Astrocyte (in vitro differentiated cells and primary cell): Measurements from ENCODE around the gene COQ9. TPM values are rescaled to one million over a fixed set of nuclear protein-coding genes. Genes with fewer than 3 reads are reported as not detected.

Experiments
- DNase-seq: peaks from one replicate; pipeline ENCODE4 v3.0.0-alpha.2; 2010; ENCODE audit warnings: low read depth
- FAIRE-seq: peaks from 2 replicates; lab custom pipeline; 2011; peaks lifted over from hg19 to GRCh38; lab: Jason Lieb, UNC
- H2AFZ ChIP-seq: 2 replicates; pipeline ENCODE4 v1.6.0; 2012; ENCODE audit warnings: low read depth, low read length, inconsistent platforms
- H3K27ac ChIP-seq: 2 replicates; pipeline ENCODE4 v1.5.1; 2011; ENCODE audit warnings: low read depth, low read length, inconsistent platforms
- H3K27me3 ChIP-seq: 2 replicates; pipeline ENCODE4 v1.6.0; 2011; ENCODE audit warnings: low read length, inconsistent platforms; ENCODE audit not compliant: insufficient read depth
- H3K36me3 ChIP-seq: 2 replicates; pipeline ENCODE4 v1.5.1; 2011; ENCODE audit warnings: low read length, inconsistent platforms; ENCODE audit not compliant: insufficient read depth
- H3K4me1 ChIP-seq: 2 replicates; pipeline ENCODE4 v1.5.1; 2011; ENCODE audit warnings: low read length, inconsistent platforms; ENCODE audit not compliant: insufficient read depth
- H3K4me2 ChIP-seq: 2 replicates; pipeline ENCODE4 v1.6.0; 2012; ENCODE audit warnings: low read length, inconsistent platforms
- H3K4me3 ChIP-seq: 2 replicates; pipeline ENCODE4 v1.5.1; 2011; ENCODE audit warnings: low read depth, mild to moderate bottlenecking, low read length, inconsistent platforms; ENCODE audit not compliant: insufficient read depth
- H3K79me2 ChIP-seq: 2 replicates; pipeline ENCODE4 v1.6.0; 2012; ENCODE audit warnings: mild to moderate bottlenecking, low read length, inconsistent platforms; ENCODE audit not compliant: insufficient read depth
- H3K9ac ChIP-seq: 2 replicates; pipeline ENCODE4 v1.6.0; 2012; ENCODE audit warnings: mild to moderate bottlenecking, low read length, inconsistent platforms
- H3K9me3 ChIP-seq: 2 replicates; pipeline ENCODE4 v1.5.1; 2012; ENCODE audit warnings: low read depth, mild to moderate bottlenecking, low read length, inconsistent platforms; ENCODE audit not compliant: insufficient read depth
- H4K20me1 ChIP-seq: 2 replicates; pipeline ENCODE4 v1.6.0; 2012; ENCODE audit warnings: low read length, inconsistent platforms; ENCODE audit not compliant: insufficient read depth
- H3K27ac Mint-ChIP-seq: one replicate; pipeline ENCODE4 v1.8.0; 2021; ENCODE audit warnings: mild to moderate bottlenecking, mixed read lengths; ENCODE audit not compliant: unreplicated experiment
- H3K27me3 Mint-ChIP-seq: one replicate; pipeline ENCODE4 v1.8.0; 2021; ENCODE audit warnings: low read depth, mixed read lengths; ENCODE audit not compliant: unreplicated experiment
- H3K36me3 Mint-ChIP-seq: one replicate; pipeline ENCODE4 v1.8.0; 2021; ENCODE audit warnings: low read depth, mixed read lengths; ENCODE audit not compliant: unreplicated experiment
- H3K4me1 Mint-ChIP-seq: one replicate; pipeline ENCODE4 v1.8.0; 2021; ENCODE audit warnings: low read depth, mixed read lengths; ENCODE audit not compliant: unreplicated experiment
- H3K4me3 Mint-ChIP-seq: one replicate; pipeline ENCODE4 v1.8.0; 2021; ENCODE audit warnings: mild to moderate bottlenecking, moderate library complexity, mixed read lengths; ENCODE audit not compliant: unreplicated experiment
- H3K9me3 Mint-ChIP-seq: one replicate; pipeline ENCODE4 v1.8.0; 2021; ENCODE audit warnings: mild to moderate bottlenecking, mixed read lengths; ENCODE audit not compliant: unreplicated experiment
- EZH2 ChIP-seq: IDR thresholded peaks from 2 replicates; pipeline ENCODE4 v1.6.1; 2012; ENCODE audit warnings: mild to moderate bottlenecking, low read length, inconsistent platforms; ENCODE audit not compliant: insufficient read depth
- total RNA-seq: library from RNA; stranded (reverse); gene quantifications from 2 replicates; pipeline ENCODE4 v1.2.1, GENCODE V29; 2021
- TF ChIP-seq, protein P1 (sequence below): IDR thresholded peaks from 2 replicates; pipeline ENCODE4 v1.5.1; 2011; ENCODE audit warnings: low read depth, mild to moderate bottlenecking, inconsistent platforms, low read length, moderate library complexity; ENCODE audit not compliant: insufficient read depth

The COQ9 gene
- total RNA-seq, 1 donor from 2014 or later = 29.1 TPM

DNA sequence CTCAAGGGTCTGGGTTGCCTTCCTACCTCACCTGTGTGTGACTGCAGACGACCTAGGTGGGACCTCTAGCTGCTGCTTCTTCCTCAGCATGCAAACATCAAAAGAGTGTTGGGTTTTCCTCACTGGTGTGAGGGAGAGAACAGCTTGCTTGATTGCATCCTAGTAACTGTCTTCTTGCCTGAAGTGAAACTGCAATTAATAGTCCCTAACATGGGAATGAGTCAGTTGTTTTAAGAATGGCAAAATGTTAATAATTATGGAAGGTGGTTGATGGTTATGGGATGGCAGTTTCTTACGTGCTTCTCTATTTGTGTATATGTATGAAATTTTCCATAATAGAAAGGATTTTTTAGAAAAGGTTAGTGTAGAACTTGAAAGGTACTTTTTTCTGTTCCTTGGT is 21.1 kb downstream of the COQ9 start:
- Mint-ChIP-seq H3K27me3 (no peaks in the 10 kb centered on the region), H3K4me3 (no peak overlapping the region), H3K27ac (no peak overlapping the region), H3K9me3 (no peaks in the 10 kb centered on the region), H3K4me1 (peaks cover 13% of the 10 kb centered on the region), H3K36me3 (peaks cover 27% of the 10 kb centered on the region)
- peaks cover 72% of the 10 kb centered on the region for H4K20me1 ChIP-seq
- FAIRE-seq = no peak
- H3K79me2 ChIP-seq = peaks cover 25% of the 10 kb centered on the region
- H2AFZ ChIP-seq = no peak overlapping the region
- H3K4me1 ChIP-seq = peaks cover 1% of the 10 kb centered on the region
- no peaks in the 10 kb centered on the region for H3K27me3 ChIP-seq
- peaks cover 47% of the 10 kb centered on the region for H3K36me3 ChIP-seq
- TF ChIP-seq EZH2 = no peak
- TF ChIP-seq, protein P1, sequence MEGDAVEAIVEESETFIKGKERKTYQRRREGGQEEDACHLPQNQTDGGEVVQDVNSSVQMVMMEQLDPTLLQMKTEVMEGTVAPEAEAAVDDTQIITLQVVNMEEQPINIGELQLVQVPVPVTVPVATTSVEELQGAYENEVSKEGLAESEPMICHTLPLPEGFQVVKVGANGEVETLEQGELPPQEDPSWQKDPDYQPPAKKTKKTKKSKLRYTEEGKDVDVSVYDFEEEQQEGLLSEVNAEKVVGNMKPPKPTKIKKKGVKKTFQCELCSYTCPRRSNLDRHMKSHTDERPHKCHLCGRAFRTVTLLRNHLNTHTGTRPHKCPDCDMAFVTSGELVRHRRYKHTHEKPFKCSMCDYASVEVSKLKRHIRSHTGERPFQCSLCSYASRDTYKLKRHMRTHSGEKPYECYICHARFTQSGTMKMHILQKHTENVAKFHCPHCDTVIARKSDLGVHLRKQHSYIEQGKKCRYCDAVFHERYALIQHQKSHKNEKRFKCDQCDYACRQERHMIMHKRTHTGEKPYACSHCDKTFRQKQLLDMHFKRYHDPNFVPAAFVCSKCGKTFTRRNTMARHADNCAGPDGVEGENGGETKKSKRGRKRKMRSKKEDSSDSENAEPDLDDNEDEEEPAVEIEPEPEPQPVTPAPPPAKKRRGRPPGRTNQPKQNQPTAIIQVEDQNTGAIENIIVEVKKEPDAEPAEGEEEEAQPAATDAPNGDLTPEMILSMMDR = no peak
- no peak overlapping the region for H3K4me3 ChIP-seq
- H3K9me3 ChIP-seq = no peaks in the 10 kb centered on the region
- H3K27ac ChIP-seq = no peak overlapping the region
- DNase-seq = no peak
- H3K9ac ChIP-seq = no peak overlapping the region
- H3K4me2 ChIP-seq = no peak overlapping the region

DNA sequence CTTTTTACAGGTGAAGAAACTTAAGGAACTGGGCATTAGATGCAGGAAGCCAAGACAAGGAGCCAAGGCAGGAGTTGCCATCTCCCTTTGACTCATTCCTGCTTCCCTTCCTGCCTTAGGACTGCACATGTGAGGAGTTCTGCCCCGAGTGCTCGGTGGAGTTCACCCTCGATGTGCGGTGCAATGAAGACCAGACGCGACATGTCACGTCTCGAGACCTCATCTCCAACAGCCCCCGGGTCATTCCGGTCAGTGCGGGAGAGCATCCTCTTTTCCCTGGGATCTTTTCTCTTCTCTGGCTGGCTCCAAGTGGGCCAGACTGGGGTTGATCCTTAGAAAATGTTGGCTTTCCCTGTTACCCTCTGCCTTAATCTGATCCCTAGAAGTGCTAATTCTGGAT is 21.8 kb downstream of the COQ9 start:
- no peak overlapping the region for H3K9ac ChIP-seq
- H3K27ac ChIP-seq = no peak overlapping the region
- no peaks in the 10 kb centered on the region for H3K9me3 ChIP-seq
- no peak overlapping the region for H2AFZ ChIP-seq
- H3K4me3 ChIP-seq = no peak overlapping the region
- no peaks in the 10 kb centered on the region for H3K27me3 ChIP-seq
- Mint-ChIP-seq H3K27me3 (no peaks in the 10 kb centered on the region), H3K4me3 (no peak overlapping the region), H3K9me3 (no peaks in the 10 kb centered on the region), H3K27ac (no peak overlapping the region), H3K4me1 (peaks cover 10% of the 10 kb centered on the region), H3K36me3 (peaks cover 24% of the 10 kb centered on the region)
- no peak for DNase-seq
- peaks cover 66% of the 10 kb centered on the region for H4K20me1 ChIP-seq
- H3K4me2 ChIP-seq = no peak overlapping the region
- TF ChIP-seq, protein P1 = no peak
- no peak for TF ChIP-seq EZH2
- H3K36me3 ChIP-seq = peaks cover 51% of the 10 kb centered on the region
- peaks cover 18% of the 10 kb centered on the region for H3K79me2 ChIP-seq
- no peak for FAIRE-seq
- no peaks in the 10 kb centered on the region for H3K4me1 ChIP-seq

DNA sequence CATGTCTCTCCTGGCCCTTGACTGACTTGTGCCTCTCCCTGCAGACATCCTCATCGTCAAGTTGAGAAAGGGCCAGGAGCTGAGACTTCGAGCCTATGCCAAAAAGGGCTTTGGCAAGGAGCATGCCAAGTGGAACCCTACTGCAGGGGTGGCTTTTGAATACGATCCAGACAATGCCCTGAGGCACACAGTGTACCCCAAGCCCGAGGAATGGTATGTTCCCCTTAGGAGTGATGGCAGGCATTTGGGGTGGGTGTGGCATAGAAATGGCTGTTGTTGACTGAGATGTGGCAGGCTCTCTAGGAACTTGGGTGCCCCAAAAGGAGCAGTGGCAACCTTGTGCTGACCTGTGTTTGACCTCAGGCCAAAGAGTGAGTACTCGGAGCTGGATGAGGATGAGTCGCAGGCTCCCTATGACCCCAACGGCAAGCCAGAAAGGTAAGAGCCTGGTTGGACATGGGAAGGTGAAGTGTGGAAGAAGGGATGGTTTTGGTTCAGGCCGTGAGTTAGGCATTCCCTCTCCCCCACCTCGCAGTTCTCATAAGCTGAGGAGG is 22.7 kb downstream of the COQ9 start:
- no peak overlapping the region for H3K4me3 Mint-ChIP-seq
- FAIRE-seq = no peak
- no peaks in the 10 kb centered on the region for H3K9me3 ChIP-seq

More for the DNA sequence above, 22.7 kb downstream of the COQ9 start:
- H3K79me2 ChIP-seq = peaks cover 10% of the 10 kb centered on the region
- peak overlapping the region; percentile 6 for H3K27ac Mint-ChIP-seq
- H3K27ac ChIP-seq = no peak overlapping the region
- H4K20me1 ChIP-seq = peaks cover 58% of the 10 kb centered on the region
- peaks cover 23% of the 10 kb centered on the region for H3K36me3 Mint-ChIP-seq
- no peaks in the 10 kb centered on the region for H3K27me3 ChIP-seq
- no peak overlapping the region for H3K4me3 ChIP-seq
- no peaks in the 10 kb centered on the region for H3K9me3 Mint-ChIP-seq
- H2AFZ ChIP-seq = no peak overlapping the region
- no peaks in the 10 kb centered on the region for H3K27me3 Mint-ChIP-seq
- H3K4me1 ChIP-seq = no peaks in the 10 kb centered on the region
- no peak overlapping the region for H3K9ac ChIP-seq
- H3K36me3 ChIP-seq = peaks cover 52% of the 10 kb centered on the region
- no peak for DNase-seq
- H3K4me1 Mint-ChIP-seq = peaks cover 5% of the 10 kb centered on the region
- no peak overlapping the region for H3K4me2 ChIP-seq
- TF ChIP-seq, protein P1 = no peak
- TF ChIP-seq EZH2 = no peak
